Endodermal cell (in vitro differentiated cells): ENCODE data around the gene CFAP57. TPM values are rescaled to one million over a fixed set of nuclear protein-coding genes. Genes with fewer than 3 reads are reported as not detected.

Experiments
- DNase-seq: peaks from one replicate; pipeline ENCODE4 v3.0.0-alpha.2; 2017
- H3K27ac ChIP-seq: 2 replicates; pipeline ENCODE4 v1.5.1; 2013; ENCODE audit warnings: mild to moderate bottlenecking, low read depth, low read length, moderate library complexity
- H3K27me3 ChIP-seq: 2 replicates; pipeline ENCODE4 v1.6.1; 2013; ENCODE audit warnings: mild to moderate bottlenecking, low read length, moderate library complexity; ENCODE audit not compliant: insufficient read depth, control insufficient read depth, poor library complexity, severe bottlenecking
- H3K36me3 ChIP-seq: 2 replicates; pipeline ENCODE4 v1.7.0; 2013; ENCODE audit warnings: mild to moderate bottlenecking, low read length, moderate library complexity; ENCODE audit not compliant: control insufficient read depth, insufficient read depth
- H3K4me1 ChIP-seq: one replicate; pipeline ENCODE4 v1.7.0; 2013; ENCODE audit warnings: low read length; ENCODE audit not compliant: control insufficient read depth, insufficient read depth
- H3K4me3 ChIP-seq: 2 replicates; pipeline ENCODE4 v1.5.1; 2013; ENCODE audit warnings: mild to moderate bottlenecking, low read length, moderate library complexity
- H3K9ac ChIP-seq: 2 replicates; pipeline ENCODE4 v1.6.1; 2013; ENCODE audit warnings: mild to moderate bottlenecking, low read length, moderate library complexity; ENCODE audit not compliant: poor library complexity, severe bottlenecking; ENCODE audit errors: extremely low read depth
- H3K9me3 ChIP-seq: 2 replicates; pipeline ENCODE4 v1.6.1; 2013; ENCODE audit warnings: mild to moderate bottlenecking, low read length, moderate library complexity; ENCODE audit not compliant: control insufficient read depth
- H3K27ac Mint-ChIP-seq: 2 replicates; pipeline ENCODE4 v1.8.0; 2020; ENCODE audit warnings: mixed read lengths
- H3K27me3 Mint-ChIP-seq: 2 replicates; pipeline ENCODE4 v1.8.0; 2021; ENCODE audit warnings: mild to moderate bottlenecking, mixed read lengths; ENCODE audit not compliant: insufficient read depth
- H3K36me3 Mint-ChIP-seq: 2 replicates; pipeline ENCODE4 v1.8.0; 2020; ENCODE audit warnings: low read depth, mixed read lengths
- H3K4me1 Mint-ChIP-seq: 2 replicates; pipeline ENCODE4 v1.8.0; 2020; ENCODE audit warnings: mixed read lengths
- H3K4me3 Mint-ChIP-seq: 2 replicates; pipeline ENCODE4 v1.8.0; 2020; ENCODE audit warnings: mild to moderate bottlenecking, moderate library complexity, mixed read lengths
- H3K9me3 Mint-ChIP-seq: 2 replicates; pipeline ENCODE4 v1.8.0; 2020; ENCODE audit warnings: mild to moderate bottlenecking, mixed read lengths
- WGBS, 2 experiments: methylation state at CpG; one replicate each; pipeline versions ENCODE4 v1.1.5 to v1.1.7; 2013; ENCODE audit warnings: missing lambda C conversion rate in 2 of 2, mixed read lengths in 1 of 2; ENCODE audit not compliant: insufficient coverage in 1 of 2, insufficient read length in 1 of 2; 5-methylcytosine and 5-hydroxymethylcytosine counted together
- total RNA-seq, 2 donors: library from RNA; stranded (reverse); fragmentation: NEBNext Ultra II Directional in 1 of 2; extraction: Animal tissue kit (Norgen Biotek cat#: 25700) in 1 of 2; gene quantifications; 2 replicates in 1 of 2; 3 replicates in 1 of 2; pipeline ENCODE4 v1.2.1, GENCODE V29; 2021
- TF ChIP-seq, protein P1 (sequence below): fragments of 200-600 bp; sonication (generic); conservative IDR thresholded peaks from 2 replicates; pipeline ENCODE4 v1.5.0; 2021; ENCODE audit warnings: antibody characterized with exemption, mild to moderate bottlenecking

CFAP57 gene
- total RNA-seq, 2 donors from 2014 or later, result 0.82 to 0.90 TPM

DNA sequence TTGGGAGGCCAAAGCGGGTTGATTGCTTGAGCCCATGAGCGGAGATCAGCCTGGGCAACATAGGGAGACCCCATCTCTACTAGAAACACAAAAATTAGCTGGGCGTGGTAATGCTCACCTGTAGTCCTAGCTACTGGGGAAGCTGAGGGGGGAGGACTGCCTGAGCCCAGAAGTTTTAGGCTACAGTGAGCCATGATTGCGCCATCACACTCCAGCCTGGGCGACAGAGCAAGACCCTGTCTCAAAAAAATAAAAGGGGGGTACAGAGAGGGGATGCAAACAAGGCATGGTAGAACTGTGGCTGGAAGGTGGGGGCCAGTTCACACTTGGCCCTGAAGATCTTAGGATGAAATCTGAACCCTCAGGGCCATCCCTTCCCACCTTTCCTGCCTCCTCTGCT lies 114.4 kb downstream of the CFAP57 start:
- WGBS, 2 experiments, result 92 to 95% methylated on average over 3 to 5 of the region's 5 CpGs
- no peak overlapping the region for H3K4me3 ChIP-seq
- Mint-ChIP-seq H3K36me3 (peaks cover 4% of the 10 kb centered on the region), H3K4me3 (peak overlapping the region; percentile 68), H3K27me3 (no peaks in the 10 kb centered on the region), H3K9me3 (no peaks in the 10 kb centered on the region), H3K27ac (peak overlapping the region; percentile 93), H3K4me1 (peaks cover 31% of the 10 kb centered on the region)
- no peaks in the 10 kb centered on the region for H3K36me3 ChIP-seq
- H3K27me3 ChIP-seq, result no peaks in the 10 kb centered on the region
- no peak for DNase-seq
- H3K4me1 ChIP-seq, result peaks cover 7% of the 10 kb centered on the region
- H3K9ac ChIP-seq, result no peak overlapping the region
- no peaks in the 10 kb centered on the region for H3K9me3 ChIP-seq
- TF ChIP-seq, protein P1, sequence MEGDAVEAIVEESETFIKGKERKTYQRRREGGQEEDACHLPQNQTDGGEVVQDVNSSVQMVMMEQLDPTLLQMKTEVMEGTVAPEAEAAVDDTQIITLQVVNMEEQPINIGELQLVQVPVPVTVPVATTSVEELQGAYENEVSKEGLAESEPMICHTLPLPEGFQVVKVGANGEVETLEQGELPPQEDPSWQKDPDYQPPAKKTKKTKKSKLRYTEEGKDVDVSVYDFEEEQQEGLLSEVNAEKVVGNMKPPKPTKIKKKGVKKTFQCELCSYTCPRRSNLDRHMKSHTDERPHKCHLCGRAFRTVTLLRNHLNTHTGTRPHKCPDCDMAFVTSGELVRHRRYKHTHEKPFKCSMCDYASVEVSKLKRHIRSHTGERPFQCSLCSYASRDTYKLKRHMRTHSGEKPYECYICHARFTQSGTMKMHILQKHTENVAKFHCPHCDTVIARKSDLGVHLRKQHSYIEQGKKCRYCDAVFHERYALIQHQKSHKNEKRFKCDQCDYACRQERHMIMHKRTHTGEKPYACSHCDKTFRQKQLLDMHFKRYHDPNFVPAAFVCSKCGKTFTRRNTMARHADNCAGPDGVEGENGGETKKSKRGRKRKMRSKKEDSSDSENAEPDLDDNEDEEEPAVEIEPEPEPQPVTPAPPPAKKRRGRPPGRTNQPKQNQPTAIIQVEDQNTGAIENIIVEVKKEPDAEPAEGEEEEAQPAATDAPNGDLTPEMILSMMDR, result no peak
- no peak overlapping the region for H3K27ac ChIP-seq

DNA sequence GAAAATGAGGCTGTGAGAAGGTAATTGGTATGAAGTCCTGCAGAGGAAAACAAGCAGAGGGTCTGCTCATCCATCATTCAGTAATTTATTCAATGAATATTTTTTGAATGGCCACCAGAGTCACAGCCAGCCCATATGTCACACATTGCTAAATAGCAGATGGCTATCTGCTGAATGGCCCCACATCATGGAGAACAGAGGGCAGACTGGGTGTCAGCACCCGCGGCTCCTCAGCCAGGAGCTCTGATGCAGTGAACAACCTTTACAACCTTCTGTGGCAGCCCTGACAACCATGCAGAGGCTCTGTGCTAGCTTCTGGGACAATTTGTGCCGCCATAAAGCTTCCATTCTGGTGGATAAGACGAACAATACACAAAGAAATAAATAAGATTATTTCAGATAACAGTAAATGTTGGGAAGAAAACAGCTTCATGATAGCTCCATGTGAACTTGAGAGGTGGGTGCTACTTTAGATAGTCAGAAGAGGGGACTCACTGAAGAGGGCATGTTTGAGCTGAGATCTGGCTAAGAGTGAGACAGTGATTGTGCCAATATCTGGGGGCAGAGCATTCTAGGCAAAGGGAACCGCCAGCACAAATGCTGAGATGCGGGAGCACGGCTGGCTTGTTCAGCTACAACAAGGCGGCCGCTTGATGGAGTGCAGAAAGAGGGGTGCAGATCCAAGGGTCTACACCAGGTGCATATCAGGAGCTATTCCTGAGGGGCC lies 116.1 kb downstream of the CFAP57 start:
- no peak for DNase-seq
- no peaks in the 10 kb centered on the region for H3K27me3 ChIP-seq
- H3K4me1 ChIP-seq, result peaks cover 7% of the 10 kb centered on the region
- no peaks in the 10 kb centered on the region for H3K9me3 Mint-ChIP-seq
- TF ChIP-seq, protein P1, result no peak
- H3K4me1 Mint-ChIP-seq, result peaks cover 28% of the 10 kb centered on the region
- H3K9me3 ChIP-seq, result no peaks in the 10 kb centered on the region
- H3K4me3 Mint-ChIP-seq, result no peak overlapping the region
- H3K36me3 Mint-ChIP-seq, result no peaks in the 10 kb centered on the region
- H3K36me3 ChIP-seq, result no peaks in the 10 kb centered on the region
- no peak overlapping the region for H3K27ac Mint-ChIP-seq
- H3K4me3 ChIP-seq, result no peak overlapping the region
- WGBS, 2 experiments, result 93 to 95% methylated on average over 6 to 9 of the region's 9 CpGs
- H3K9ac ChIP-seq, result no peak overlapping the region
- peak overlapping the region; percentile 56 for H3K27ac ChIP-seq
- no peaks in the 10 kb centered on the region for H3K27me3 Mint-ChIP-seq

DNA sequence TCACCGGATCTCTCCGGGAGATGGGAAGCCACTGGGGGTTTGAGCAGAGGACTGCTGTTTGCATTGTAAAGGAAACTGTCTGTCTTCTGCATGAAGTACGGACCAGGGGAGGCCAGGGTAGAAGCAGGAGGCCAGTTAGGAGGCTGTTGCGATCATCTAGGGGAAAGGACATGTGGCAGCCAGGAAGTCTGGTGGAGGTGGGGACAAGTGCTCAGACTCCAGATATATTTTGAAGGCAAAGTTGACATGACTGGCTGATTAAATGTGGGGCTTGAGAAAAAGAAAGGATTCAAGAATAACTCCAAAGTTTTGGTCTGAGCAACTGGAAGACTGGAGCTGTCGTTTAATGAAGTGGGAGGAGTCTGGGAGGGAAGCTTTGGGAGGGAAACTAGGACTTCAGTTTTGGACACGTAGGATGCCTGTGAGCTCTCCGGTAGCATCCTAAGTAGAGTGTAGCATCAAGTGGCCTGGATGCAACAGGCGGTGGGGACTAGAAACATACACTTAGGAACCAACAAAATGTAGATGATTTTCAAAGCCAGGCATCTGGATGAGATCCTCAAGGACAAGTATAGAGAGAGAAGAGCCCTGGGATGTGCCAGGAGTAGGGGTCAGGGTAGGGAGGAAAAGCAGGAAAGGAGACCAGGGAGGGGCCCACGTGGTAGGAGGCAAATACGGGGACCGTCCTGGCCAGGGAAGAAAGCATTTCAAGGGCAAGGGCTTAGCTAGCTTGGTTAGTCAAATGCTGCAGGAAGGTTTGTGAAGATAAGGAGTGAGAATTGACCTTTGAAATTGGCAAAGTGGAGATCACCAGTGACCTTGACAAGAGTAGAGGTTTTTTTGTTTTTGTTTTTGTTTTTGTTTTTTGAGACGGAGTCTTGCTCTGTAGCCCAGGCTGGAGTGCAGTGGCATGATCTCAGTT lies 116.9 kb downstream of the CFAP57 start:
- H3K4me1 ChIP-seq, result peaks cover 9% of the 10 kb centered on the region
- no peaks in the 10 kb centered on the region for H3K36me3 ChIP-seq

More for the DNA sequence above, 116.9 kb downstream of the CFAP57 start:
- Mint-ChIP-seq H3K4me1 (peaks cover 25% of the 10 kb centered on the region), H3K27ac (no peak overlapping the region), H3K36me3 (no peaks in the 10 kb centered on the region), H3K4me3 (no peak overlapping the region), H3K27me3 (no peaks in the 10 kb centered on the region), H3K9me3 (no peaks in the 10 kb centered on the region)
- no peak overlapping the region for H3K4me3 ChIP-seq
- H3K9ac ChIP-seq, result no peak overlapping the region
- no peak for DNase-seq
- TF ChIP-seq, protein P1, result no peak
- no peak overlapping the region for H3K27ac ChIP-seq
- no peaks in the 10 kb centered on the region for H3K27me3 ChIP-seq
- WGBS, 2 experiments, result 89 to 91% methylated on average over 11 to 12 of the region's 12 CpGs
- H3K9me3 ChIP-seq, result no peaks in the 10 kb centered on the region
